Measurements from ENCODE around the gene ZNF446. TPM values are rescaled to one million over a fixed set of nuclear protein-coding genes. Genes with fewer than 3 reads are reported as not detected.

ZNF446 gene
- total RNA-seq, 1 donor, result 18.1 TPM

DNA sequence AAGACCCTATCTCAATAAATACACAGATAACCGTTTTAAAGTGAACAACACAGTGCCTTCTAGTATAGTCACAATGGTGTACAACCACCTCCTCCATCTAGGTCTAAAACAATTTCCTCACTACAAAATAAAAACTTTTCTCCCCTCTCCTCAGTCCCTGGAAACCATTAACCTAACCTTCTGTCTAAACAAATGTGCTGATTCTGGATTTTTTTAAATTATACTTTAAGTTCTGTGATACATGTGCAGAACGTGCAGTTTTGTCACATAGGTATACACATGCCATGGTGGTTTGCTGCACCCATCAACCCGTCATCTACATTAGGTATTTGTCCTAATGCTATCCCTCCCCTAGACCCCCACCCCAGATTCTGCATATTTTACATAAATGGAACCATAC lies 53.3 kb downstream of the ZNF446 start:
- no peak overlapping the region for H3K27ac ChIP-seq (ENCODE audit: low read depth, low read length)
- no peaks in the 10 kb centered on the region for H3K9me3 ChIP-seq (ENCODE audit: low read depth, low read length)
- H3K4me1 ChIP-seq (ENCODE audit: insufficient read depth, low read length), result no peaks in the 10 kb centered on the region
- H3K36me3 ChIP-seq (ENCODE audit: insufficient read depth, low read length), result no peaks in the 10 kb centered on the region
- no peaks in the 10 kb centered on the region for H4K20me1 ChIP-seq (ENCODE audit: insufficient read depth, low read length)
- no peak overlapping the region for H3K4me3 ChIP-seq (ENCODE audit: insufficient read depth, low read length)
- H3K79me2 ChIP-seq (ENCODE audit: insufficient read depth, low read length), result no peaks in the 10 kb centered on the region
- TF ChIP-seq, protein P1, sequence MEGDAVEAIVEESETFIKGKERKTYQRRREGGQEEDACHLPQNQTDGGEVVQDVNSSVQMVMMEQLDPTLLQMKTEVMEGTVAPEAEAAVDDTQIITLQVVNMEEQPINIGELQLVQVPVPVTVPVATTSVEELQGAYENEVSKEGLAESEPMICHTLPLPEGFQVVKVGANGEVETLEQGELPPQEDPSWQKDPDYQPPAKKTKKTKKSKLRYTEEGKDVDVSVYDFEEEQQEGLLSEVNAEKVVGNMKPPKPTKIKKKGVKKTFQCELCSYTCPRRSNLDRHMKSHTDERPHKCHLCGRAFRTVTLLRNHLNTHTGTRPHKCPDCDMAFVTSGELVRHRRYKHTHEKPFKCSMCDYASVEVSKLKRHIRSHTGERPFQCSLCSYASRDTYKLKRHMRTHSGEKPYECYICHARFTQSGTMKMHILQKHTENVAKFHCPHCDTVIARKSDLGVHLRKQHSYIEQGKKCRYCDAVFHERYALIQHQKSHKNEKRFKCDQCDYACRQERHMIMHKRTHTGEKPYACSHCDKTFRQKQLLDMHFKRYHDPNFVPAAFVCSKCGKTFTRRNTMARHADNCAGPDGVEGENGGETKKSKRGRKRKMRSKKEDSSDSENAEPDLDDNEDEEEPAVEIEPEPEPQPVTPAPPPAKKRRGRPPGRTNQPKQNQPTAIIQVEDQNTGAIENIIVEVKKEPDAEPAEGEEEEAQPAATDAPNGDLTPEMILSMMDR (IDR thresholded peaks at IDR 0.05; ENCODE audit: extremely low read depth, low read depth, low read length), result no peak
- H2AFZ ChIP-seq (ENCODE audit: low read length), result no peak overlapping the region
- peaks cover 14% of the 10 kb centered on the region for H3K27me3 ChIP-seq (ENCODE audit: insufficient read depth, low read length)
- H3K4me2 ChIP-seq (ENCODE audit: insufficient read depth, low read length), result no peak overlapping the region
- DNase-seq (ENCODE audit: insufficient read length, low spot score, missing footprints), result peak; percentile 5

Small RNA genes within 50 kb of the gene (small RNA-seq; reads per million reads assigned to genes)
- not detected for gene RN7SL693P
- gene RNU6-1337P, result not detected

Other genes with a start within 250 kb of the ZNF446 start
- 22.1 and 32.9 TPM in 2 replicates for gene ZNF544, start 247.4 kb upstream of the ZNF446 start, total RNA-seq
- gene ZNF8, start 197.4 kb upstream of the ZNF446 start, total RNA-seq, result 8.7 and 8.8 TPM in 2 replicates
- 23.9 and 29.3 TPM in 2 replicates for gene ERVK3-1, start 171.0 kb upstream of the ZNF446 start, total RNA-seq
- gene ZSCAN22, start 149.4 kb upstream of the ZNF446 start, total RNA-seq, result 2.5 and 3.5 TPM in 2 replicates
- 1.1 and 1.5 TPM in 2 replicates for gene A1BG, start 122.9 kb upstream of the ZNF446 start, total RNA-seq
- 1.2 and 1.4 TPM in 2 replicates for gene ZNF497, start 113.6 kb upstream of the ZNF446 start, total RNA-seq
- gene ZNF837, start 95.3 kb upstream of the ZNF446 start, total RNA-seq, result 4.4 and 4.7 TPM in 2 replicates
- 1,166 and 1,239 TPM in 2 replicates for gene RPS5, start 89.1 kb upstream of the ZNF446 start, total RNA-seq
- gene RNF225, start 80.7 kb upstream of the ZNF446 start, total RNA-seq, result not detected in 2 replicates
- 20.6 and 25.7 TPM in 2 replicates for gene ZNF584, start 67.7 kb upstream of the ZNF446 start, total RNA-seq
- gene ZNF132, start 36.2 kb upstream of the ZNF446 start, total RNA-seq, result 8.8 and 10.1 TPM in 2 replicates
- gene ZNF324B, start 24.7 kb upstream of the ZNF446 start, total RNA-seq, result 10.5 and 11.8 TPM in 2 replicates
- gene ZNF324, start 9.3 kb upstream of the ZNF446 start, total RNA-seq, result 16.2 and 20.6 TPM in 2 replicates
- 5.3 and 6.5 TPM in 2 replicates for gene SLC27A5, start 35.6 kb downstream of the ZNF446 start, total RNA-seq
- 6.9 and 8.5 TPM in 2 replicates for gene ZBTB45, start 43.5 kb downstream of the ZNF446 start, total RNA-seq
- gene TRIM28, start 67.7 kb downstream of the ZNF446 start, total RNA-seq, result 224 and 248 TPM in 2 replicates
- 98.1 and 106 TPM in 2 replicates for gene CHMP2A, start 78.8 kb downstream of the ZNF446 start, total RNA-seq
- 54.6 and 56.6 TPM in 2 replicates for gene UBE2M, start 82.3 kb downstream of the ZNF446 start, total RNA-seq
- 22.7 and 23.9 TPM in 2 replicates for gene MZF1, start 97.0 kb downstream of the ZNF446 start, total RNA-seq